NOMO-1 (cell line): ENCODE results near the gene TRIP4.
A peak's percentile ranks its signal among the peaks of the same experiment; 100 is the strongest.

Source experiments
- DNase-seq, 2 experiments: peaks; one replicate each; lab custom pipeline; 2025; ENCODE audit not compliant: unreplicated experiment in 2 of 2; lab: John Stamatoyannopoulos, UW

Gene TRIP4

GRCh38 chr15:64443747-64444621, 56.3 kb downstream of the TRIP4 start:
- DNase-seq, result peak in 1 of 2 experiments; percentile 21

GRCh38 chr15:64444836-64445235, 57.2 kb downstream of the TRIP4 start:
- no peak for DNase-seq

- DNase-seq, result peak; percentile 69 to 84
These were observed 60.1 kb downstream of the TRIP4 start for GRCh38 chr15:64447536-64448315.

GRCh38 chr15:64452988-64453688, 65.5 kb downstream of the TRIP4 start:
- DNase-seq, result no peak

GRCh38 chr15:64453689-64454037, 66.0 kb downstream of the TRIP4 start:
- DNase-seq, result no peak

- DNase-seq, result no peak
These were observed 66.6 kb downstream of the TRIP4 start for GRCh38 chr15:64454282-64454681.

- DNase-seq, result peak; percentile 41 to 85
These were observed 68.3 kb downstream of the TRIP4 start for GRCh38 chr15:64455961-64456371.

- peak; percentile 25 to 31 for DNase-seq
These were observed 69.0 kb downstream of the TRIP4 start for GRCh38 chr15:64456634-64457108.

GRCh38 chr15:64459066-64459781, 71.6 kb downstream of the TRIP4 start:
- DNase-seq, result no peak

- peak; percentile 69 to 74 for DNase-seq
These were observed 72.6 kb downstream of the TRIP4 start, which contains the start of gene ZNF609 for GRCh38 chr15:64460206-64460723. Gene ZNF609 (plus strand): TSS chr15:64460578. CDS start chr15:64499420, 38,842 bp downstream.

- DNase-seq, result peak in 1 of 2 experiments; percentile 46
These were observed 73.4 kb downstream of the TRIP4 start for GRCh38 chr15:64460724-64461720.

- no peak for DNase-seq
These were observed 74.1 kb downstream of the TRIP4 start for GRCh38 chr15:64461721-64462162.

- DNase-seq, result no peak
These were observed 74.9 kb downstream of the TRIP4 start for GRCh38 chr15:64462492-64462891.

GRCh38 chr15:64464276-64465005, 76.8 kb downstream of the TRIP4 start:
- DNase-seq, result no peak

GRCh38 chr15:64466408-64467141, 78.9 kb downstream of the TRIP4 start:
- peak in 1 of 2 experiments; percentile 12 for DNase-seq

- DNase-seq, result no peak
These were observed 84.5 kb downstream of the TRIP4 start for GRCh38 chr15:64472161-64472560.

- no peak for DNase-seq
These were observed 87.2 kb downstream of the TRIP4 start for GRCh38 chr15:64474846-64475245.
